Small intestine (tissue), 7 donors: Measurements from ENCODE around the gene BTBD3. TPM values are rescaled to one million over a fixed set of nuclear protein-coding genes. Genes with fewer than 3 reads are reported as not detected.

Source experiments
- DNase-seq, 2 donors: peaks; one replicate each; pipeline versions ENCODE4 v3.0.0 to v3.0.0-alpha.2; 2013
- FAIRE-seq: peaks from 2 replicates; lab custom pipeline; 2012; peaks lifted over from hg19 to GRCh38; lab: Jason Lieb, UNC
- H3K27ac ChIP-seq, 3 donors: one replicate each; pipeline ENCODE4 v1.5.1; 2013; ENCODE audit warnings: low read length in 2 of 3, mild to moderate bottlenecking in 2 of 3, control low read depth in 1 of 3, inconsistent platforms in 1 of 3, low read depth in 1 of 3, moderate library complexity in 1 of 3
- H3K27me3 ChIP-seq, 3 donors: one replicate each; pipeline ENCODE4 v1.6.1; 2013; ENCODE audit warnings: low read length in 3 of 3, inconsistent platforms in 1 of 3; ENCODE audit not compliant: control insufficient read depth in 3 of 3, insufficient read depth in 3 of 3
- H3K36me3 ChIP-seq, 3 donors: one replicate each; pipeline ENCODE4 v1.6.1; 2013; ENCODE audit warnings: low read length in 3 of 3, inconsistent platforms in 1 of 3, low read depth in 1 of 3, mild to moderate bottlenecking in 1 of 3, moderate library complexity in 1 of 3; ENCODE audit not compliant: control insufficient read depth in 3 of 3, insufficient read depth in 2 of 3
- H3K4me1 ChIP-seq, 3 donors: one replicate each; pipeline ENCODE4 v1.6.1; 2013; ENCODE audit warnings: low read length in 2 of 3, inconsistent platforms in 1 of 3, low read depth in 1 of 3, mild to moderate bottlenecking in 1 of 3, moderate library complexity in 1 of 3; ENCODE audit not compliant: control insufficient read depth in 3 of 3, insufficient read depth in 2 of 3
- H3K4me3 ChIP-seq, 3 donors: one replicate each; pipeline ENCODE4 v1.5.1; 2013; ENCODE audit warnings: low read length in 3 of 3, control low read depth in 1 of 3, inconsistent platforms in 1 of 3, low read depth in 1 of 3, mild to moderate bottlenecking in 1 of 3, moderate library complexity in 1 of 3
- H3K9me3 ChIP-seq, 2 donors: one replicate each; pipeline ENCODE4 v1.6.1; 2013; ENCODE audit warnings: low read depth in 1 of 2, low read length in 1 of 2; ENCODE audit not compliant: control insufficient read depth in 2 of 2, insufficient read depth in 1 of 2
- WGBS, 3 donors: extraction: QIAGEN DNeasy Blood & Tissue Kit; methylation state at CpG; one replicate each; pipeline ENCODE4 v1.1.7; 2013; 5-methylcytosine and 5-hydroxymethylcytosine counted together
- polyA plus RNA-seq, 4 donors: library from polyadenylated mRNA; stranded (reverse) in 3 of 4; unstranded in 1 of 4; fragments of 200-250 nt in 3 of 4; fragments of 120-200 nt in 1 of 4; gene quantifications; one replicate each; pipeline versions ENCODE4 v1.2.1 to v1.2.3, GENCODE V29; 2013
- donor health status: healthy with polysubstance abuse.
- donor health status: control.
- donor health status: control.
- donor health status: Bipolar disorder and iron deficiency.
- donor health status: healthy.

BTBD3 gene
- polyA plus RNA-seq, 4 donors, result 6.9 to 50.2 (median 10.4) TPM

GRCh38 chr20:11905460-11906179 lies 12.1 kb upstream of the BTBD3 start:
- DNase-seq, result peak; percentile 47 to 66
- Histone ChIP-seq H3K27ac (peak overlapping the region in 1 of 3 donors; percentile 8), H3K9me3 (no peaks in the 10 kb centered on the region), H3K4me1 (peaks cover 2 to 12% (median 11%) of the 10 kb centered on the region in 3 donors), H3K4me3 (no peak overlapping the region), H3K27me3 (no peaks in the 10 kb centered on the region), H3K36me3 (no peaks in the 10 kb centered on the region)
- FAIRE-seq, result no peak
- 62 to 77% (median 75%) methylated on average over 6 of the region's 6 CpGs for WGBS, 3 donors

GRCh38 chr20:11906626-11907480 lies 10.8 kb upstream of the BTBD3 start:
- no peak for FAIRE-seq

GRCh38 chr20:11907621-11908020 lies 10.1 kb upstream of the BTBD3 start:
- Histone ChIP-seq H3K36me3 (no peaks in the 10 kb centered on the region), H3K4me1 (peaks cover 2 to 12% (median 11%) of the 10 kb centered on the region in 3 donors), H3K4me3 (no peak overlapping the region), H3K27me3 (no peaks in the 10 kb centered on the region), H3K9me3 (no peaks in the 10 kb centered on the region), H3K27ac (no peak overlapping the region)
- 82 to 93% (median 93%) methylated on average over 4 of the region's 4 CpGs for WGBS, 3 donors
- FAIRE-seq, result no peak
- no peak for DNase-seq

More at GRCh38 chr20:11906626-11907480, 10.8 kb upstream of the BTBD3 start:
- H3K4me3 ChIP-seq, result no peak overlapping the region
- no peaks in the 10 kb centered on the region for H3K27me3 ChIP-seq
- no peaks in the 10 kb centered on the region for H3K36me3 ChIP-seq
- H3K9me3 ChIP-seq, result no peaks in the 10 kb centered on the region
- peaks cover 2 to 12% (median 11%) of the 10 kb centered on the region in 3 donors for H3K4me1 ChIP-seq
- DNase-seq, result peak; percentile 27 to 44
- 14 to 43% (median 24%) methylated on average over 4 of the region's 4 CpGs for WGBS, 3 donors
- peak overlapping the region in 1 of 3 donors; percentile 11 for H3K27ac ChIP-seq

GRCh38 chr20:11912013-11912658 lies 5.6 kb upstream of the BTBD3 start:
- Histone ChIP-seq H3K9me3 (no peaks in the 10 kb centered on the region), H3K4me1 (peaks cover 0 to 7% (median 6%) of the 10 kb centered on the region in 3 donors), H3K36me3 (no peaks in the 10 kb centered on the region), H3K27ac (no peak overlapping the region), H3K27me3 (no peaks in the 10 kb centered on the region), H3K4me3 (no peak overlapping the region)
- 70 to 79% (median 74%) methylated on average over 4 of the region's 4 CpGs for WGBS, 3 donors
- DNase-seq (peak in 1 of 2 donors; percentile 22), FAIRE-seq (no peak)

- no peaks in the 10 kb centered on the region for H3K36me3 ChIP-seq
- no peak overlapping the region for H3K4me3 ChIP-seq
- no peak for FAIRE-seq
- 83 to 92% (median 86%) methylated on average over 4 of the region's 4 CpGs for WGBS, 3 donors
- no peak overlapping the region for H3K27ac ChIP-seq
- H3K4me1 ChIP-seq, result peaks cover 0 to 6% (median 0%) of the 10 kb centered on the region in 3 donors
- no peak for DNase-seq
- H3K27me3 ChIP-seq, result no peaks in the 10 kb centered on the region
- H3K9me3 ChIP-seq, result no peaks in the 10 kb centered on the region
Measured at GRCh38 chr20:11912659-11913415, 4.9 kb upstream of the BTBD3 start.

- H3K4me3 ChIP-seq, result peak overlapping the region in 1 of 3 donors; percentile 28
- peaks cover 0 to 13% (median 4%) of the 10 kb centered on the region in 3 donors for H3K36me3 ChIP-seq
- H3K27me3 ChIP-seq, result no peaks in the 10 kb centered on the region
- peaks cover 0 to 6% (median 4%) of the 10 kb centered on the region in 3 donors for H3K4me1 ChIP-seq
- peak overlapping the region in 2 of 3 donors; percentile 41 to 65 for H3K27ac ChIP-seq
- WGBS, 3 donors, result 49 to 83% (median 78%) methylated on average over 5 of the region's 5 CpGs
- no peak for DNase-seq
- H3K9me3 ChIP-seq, result no peaks in the 10 kb centered on the region
- no peak for FAIRE-seq
Measured at GRCh38 chr20:11918391-11918845, 725 bp downstream of the BTBD3 start.

GRCh38 chr20:11918981-11919380 lies 1.3 kb downstream of the BTBD3 start:
- Histone ChIP-seq H3K27ac (peak overlapping the region in 1 of 3 donors; percentile 22), H3K27me3 (no peaks in the 10 kb centered on the region), H3K9me3 (no peaks in the 10 kb centered on the region), H3K4me3 (peak overlapping the region in 1 of 3 donors; percentile 28), H3K36me3 (peaks cover 0 to 15% (median 4%) of the 10 kb centered on the region in 3 donors), H3K4me1 (peaks cover 0 to 6% (median 4%) of the 10 kb centered on the region in 3 donors)
- WGBS, 3 donors, result 41 to 71% (median 65%) methylated on average over 8 of the region's 8 CpGs
- DNase-seq (peak in 1 of 2 donors; percentile 46), FAIRE-seq (no peak)
